SU-DHL-6 (cell line): ENCODE data around the gene RDH13.

Source experiments
- EZH2phosphoT487 ChIP-seq: fragments of 200-600 bp; sonication (generic), shearing (Covaris generic); conservative IDR thresholded peaks from 2 replicates; pipeline ENCODE4 v1.6.1; 2018; ENCODE audit warnings: mild to moderate bottlenecking, antibody characterized with exemption, low read length, moderate library complexity, mixed read lengths
- TF ChIP-seq, protein P1 (sequence below): fragments of 200-600 bp; sonication (generic); IDR thresholded peaks from one replicate; pipeline ENCODE4 v1.5.1; 2017; ENCODE audit warnings: antibody characterized with exemption, mild to moderate bottlenecking, low read length, moderate library complexity; ENCODE audit not compliant: insufficient read depth, poor library complexity, severe bottlenecking

DNA sequence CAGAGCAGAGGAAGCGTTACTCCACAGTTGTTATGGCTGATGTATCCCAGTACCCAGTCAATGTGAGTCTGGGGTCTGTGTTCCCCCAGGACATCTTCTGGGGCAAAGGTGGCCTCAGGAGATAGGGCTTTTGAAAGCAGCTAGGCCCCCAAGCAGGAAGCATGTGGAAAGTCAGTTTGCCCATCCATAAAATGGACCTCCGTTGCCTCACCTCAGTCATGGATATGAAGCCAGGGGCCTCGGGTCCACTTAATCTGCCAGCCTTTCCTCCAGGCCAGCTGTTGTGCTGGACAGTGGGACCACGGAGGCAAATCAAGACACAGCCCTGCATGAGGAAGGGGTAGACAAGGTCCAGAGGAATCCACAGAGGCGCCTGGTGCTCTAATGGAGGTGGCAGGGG lies 16.0 kb upstream of the RDH13 start:
- TF ChIP-seq, protein P1, sequence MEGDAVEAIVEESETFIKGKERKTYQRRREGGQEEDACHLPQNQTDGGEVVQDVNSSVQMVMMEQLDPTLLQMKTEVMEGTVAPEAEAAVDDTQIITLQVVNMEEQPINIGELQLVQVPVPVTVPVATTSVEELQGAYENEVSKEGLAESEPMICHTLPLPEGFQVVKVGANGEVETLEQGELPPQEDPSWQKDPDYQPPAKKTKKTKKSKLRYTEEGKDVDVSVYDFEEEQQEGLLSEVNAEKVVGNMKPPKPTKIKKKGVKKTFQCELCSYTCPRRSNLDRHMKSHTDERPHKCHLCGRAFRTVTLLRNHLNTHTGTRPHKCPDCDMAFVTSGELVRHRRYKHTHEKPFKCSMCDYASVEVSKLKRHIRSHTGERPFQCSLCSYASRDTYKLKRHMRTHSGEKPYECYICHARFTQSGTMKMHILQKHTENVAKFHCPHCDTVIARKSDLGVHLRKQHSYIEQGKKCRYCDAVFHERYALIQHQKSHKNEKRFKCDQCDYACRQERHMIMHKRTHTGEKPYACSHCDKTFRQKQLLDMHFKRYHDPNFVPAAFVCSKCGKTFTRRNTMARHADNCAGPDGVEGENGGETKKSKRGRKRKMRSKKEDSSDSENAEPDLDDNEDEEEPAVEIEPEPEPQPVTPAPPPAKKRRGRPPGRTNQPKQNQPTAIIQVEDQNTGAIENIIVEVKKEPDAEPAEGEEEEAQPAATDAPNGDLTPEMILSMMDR = no peak
- TF ChIP-seq EZH2phosphoT487 = no peak
